Activated naive CD8-positive, alpha-beta T cell treated with anti-CD3 and anti-CD28 coated beads, Interleukin-2, amount 10 ng/mL, durations not matched to agents 7 days and 5 days (primary cell): ENCODE data around the gene PBOV1. TPM values are rescaled to one million over a fixed set of nuclear protein-coding genes. Genes with fewer than 3 reads are reported as not detected.
"Not testable (repeated sequence)": the region's sequence is repeated elsewhere in the genome, so short reads cannot be mapped to it uniquely, and the experiment has no call there.

Experiments
- ATAC-seq: fragments of 150-1000 bp; cut with Tn5 transposase; one replicate; pipeline ENCODE4 v1.10.0; 2021; ENCODE audit warnings: low read depth, moderate library complexity
- POLR2A ChIA-PET: fragments of 350-600 bp; sonication (Branson Sonifier 250); formaldehyde crosslinking; loops from one replicate; lab custom pipeline; 2021; ENCODE audit warnings: antibody characterized with exemption; lab: Charles Lee
- DNase-seq: peaks from one replicate; pipeline ENCODE4 v3.0.0; 2021
- H3K27ac Mint-ChIP-seq: one replicate; pipeline ENCODE4 v1.8.0; 2022; ENCODE audit warnings: mild to moderate bottlenecking, mixed read lengths
- H3K27me3 Mint-ChIP-seq: one replicate; pipeline ENCODE4 v1.8.0; 2022; ENCODE audit warnings: mild to moderate bottlenecking, moderate library complexity, mixed read lengths
- H3K36me3 Mint-ChIP-seq: one replicate; pipeline ENCODE4 v1.8.0; 2021; ENCODE audit warnings: mild to moderate bottlenecking, mixed read lengths
- H3K4me1 Mint-ChIP-seq: one replicate; pipeline ENCODE4 v1.8.0; 2021; ENCODE audit warnings: mixed read lengths
- H3K4me3 Mint-ChIP-seq: one replicate; pipeline ENCODE4 v1.8.0; 2022; ENCODE audit warnings: mild to moderate bottlenecking, moderate library complexity, mixed read lengths
- H3K9me3 Mint-ChIP-seq: one replicate; pipeline ENCODE4 v1.8.0; 2021; ENCODE audit warnings: mixed read lengths
- total RNA-seq, 2 experiments: library from RNA; stranded (reverse); gene quantifications; one replicate each; pipeline ENCODE4 v1.2.3, GENCODE V29; 2021

Gene PBOV1
- total RNA-seq, 2 experiments from 2014 or later = not detected

DNA sequence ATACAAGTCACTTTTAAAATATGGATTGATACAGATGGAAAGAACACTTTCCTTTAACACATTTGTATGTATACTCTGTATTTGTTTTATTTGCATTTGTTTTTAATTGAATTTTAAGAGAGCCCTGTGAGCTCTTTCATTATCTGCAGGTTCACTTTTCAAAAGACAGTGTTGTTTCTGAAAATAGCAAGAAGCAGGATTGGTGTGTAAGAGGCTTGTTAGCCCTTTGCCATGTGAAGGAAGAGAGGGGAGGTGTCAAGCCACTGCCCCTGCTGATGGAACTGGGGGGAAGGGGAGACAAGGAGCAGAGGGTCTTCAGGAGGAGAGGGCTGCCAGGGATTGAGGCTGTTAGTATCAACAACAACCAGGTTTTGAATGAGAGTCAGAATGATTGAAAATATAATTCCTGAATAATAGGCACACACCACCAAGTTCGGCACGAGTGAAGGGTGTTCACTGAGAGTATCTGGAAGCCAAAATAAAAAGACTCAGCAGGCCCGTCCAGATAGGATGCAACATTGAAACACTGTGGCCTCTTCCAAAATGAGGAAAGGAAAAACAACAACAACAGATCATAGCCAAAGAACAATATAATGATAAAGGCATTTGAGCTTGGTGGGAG is 12.6 kb upstream of the PBOV1 start:
- H3K9me3 Mint-ChIP-seq = no peaks in the 10 kb centered on the region
- ATAC-seq (no peak), DNase-seq (no peak)
- H3K4me3 Mint-ChIP-seq = no peak overlapping the region
- H3K27ac Mint-ChIP-seq = no peak overlapping the region
- POLR2A ChIA-PET = no interaction called here
- no peaks in the 10 kb centered on the region for H3K36me3 Mint-ChIP-seq
- peaks cover 20% of the 10 kb centered on the region for H3K27me3 Mint-ChIP-seq
- H3K4me1 Mint-ChIP-seq = no peaks in the 10 kb centered on the region

DNA sequence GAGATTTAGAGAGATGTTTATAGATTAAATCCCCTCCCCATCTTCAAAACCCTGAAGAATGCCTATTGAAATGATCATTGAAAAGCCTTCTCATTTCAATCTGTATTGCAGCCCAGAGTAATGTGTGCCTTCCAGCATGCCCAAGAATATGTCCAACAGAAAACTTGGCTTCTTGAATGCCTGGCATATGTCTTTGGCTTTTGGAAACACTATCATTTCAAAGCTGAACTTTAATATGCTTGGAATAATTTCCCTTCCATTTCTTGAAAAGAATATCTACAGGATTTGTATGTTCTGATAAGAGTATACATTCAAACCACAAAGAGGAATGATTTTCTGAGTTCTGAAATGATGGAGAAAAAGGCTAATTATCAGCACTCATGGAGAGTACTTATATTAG is 11.9 kb upstream of the PBOV1 start:
- DNase-seq = no peak
- Mint-ChIP-seq H3K27me3 (peaks cover 17% of the 10 kb centered on the region), H3K36me3 (no peaks in the 10 kb centered on the region), H3K4me1 (no peaks in the 10 kb centered on the region), H3K27ac (no peak overlapping the region), H3K4me3 (no peak overlapping the region), H3K9me3 (no peaks in the 10 kb centered on the region)
- POLR2A ChIA-PET = no interaction called here
- ATAC-seq = no peak

DNA sequence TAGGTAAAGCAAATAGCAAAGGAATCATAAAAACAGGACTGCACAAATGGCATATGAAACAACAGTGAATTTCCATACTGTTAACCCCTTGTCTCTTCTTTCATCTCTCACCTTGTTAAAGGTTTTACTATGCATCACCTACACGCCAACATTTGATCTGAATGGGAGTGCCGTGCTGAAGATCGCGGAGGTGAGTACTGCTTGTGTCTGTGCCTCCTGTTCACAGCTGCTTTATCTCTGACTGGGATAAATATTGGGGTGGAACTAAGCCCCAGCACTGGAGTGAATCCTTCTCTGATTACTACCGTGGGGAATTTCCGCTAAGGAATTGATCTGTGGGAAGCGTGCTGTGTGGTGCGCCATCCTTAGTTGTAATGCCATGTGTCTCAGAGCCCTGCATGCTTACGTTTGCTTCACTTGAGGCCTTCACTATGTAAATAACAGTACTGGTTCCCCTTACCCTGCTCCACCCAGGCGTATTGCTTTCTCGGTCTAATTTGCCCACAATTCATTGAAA is 11.4 kb upstream of the PBOV1 start:
- H3K36me3 Mint-ChIP-seq = no peaks in the 10 kb centered on the region
- no peak overlapping the region for H3K4me3 Mint-ChIP-seq
- H3K4me1 Mint-ChIP-seq = no peaks in the 10 kb centered on the region
- POLR2A ChIA-PET = no interaction called here
- no peak for ATAC-seq
- peaks cover 15% of the 10 kb centered on the region for H3K27me3 Mint-ChIP-seq
- no peak overlapping the region for H3K27ac Mint-ChIP-seq
- no peak for DNase-seq
- no peaks in the 10 kb centered on the region for H3K9me3 Mint-ChIP-seq

- H3K4me1 Mint-ChIP-seq = no peaks in the 10 kb centered on the region
- H3K36me3 Mint-ChIP-seq = no peaks in the 10 kb centered on the region
- ATAC-seq (no peak), DNase-seq (no peak)
- peaks cover 15% of the 10 kb centered on the region for H3K27me3 Mint-ChIP-seq
- H3K27ac Mint-ChIP-seq = no peak overlapping the region
- no peaks in the 10 kb centered on the region for H3K9me3 Mint-ChIP-seq
- POLR2A ChIA-PET = no interaction called here
- H3K4me3 Mint-ChIP-seq = no peak overlapping the region
These were observed 10.8 kb upstream of the PBOV1 start for GRCh38 chr6:138229072-138229471.

DNA sequence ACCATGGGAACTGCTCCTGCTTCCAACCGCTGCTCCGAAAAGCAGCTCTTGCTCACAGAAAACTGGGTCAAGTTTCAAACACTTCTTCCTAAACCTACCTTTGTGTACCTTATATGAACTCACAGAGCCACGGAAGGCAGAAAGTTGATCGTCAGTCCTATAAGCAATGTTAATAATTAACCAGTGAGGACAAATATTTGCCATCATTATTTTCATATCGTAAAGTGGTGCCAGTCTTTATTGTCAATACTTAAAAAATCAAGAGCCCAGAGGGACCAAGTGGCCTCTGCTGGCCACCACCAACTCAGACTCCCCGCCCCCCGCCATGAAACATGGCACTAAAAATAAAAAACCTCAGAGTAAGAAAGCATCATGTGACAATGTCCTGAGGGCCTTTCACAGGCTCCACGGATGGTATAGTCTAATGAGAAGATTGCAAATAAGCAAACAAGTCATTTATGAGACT is 9.1 kb upstream of the PBOV1 start:
- POLR2A ChIA-PET = no interaction called here
- H3K9me3 Mint-ChIP-seq = no peaks in the 10 kb centered on the region
- ATAC-seq (no peak), DNase-seq (no peak)
- H3K4me1 Mint-ChIP-seq = no peaks in the 10 kb centered on the region
- no peak overlapping the region for H3K4me3 Mint-ChIP-seq
- no peak overlapping the region for H3K27ac Mint-ChIP-seq
- H3K27me3 Mint-ChIP-seq = peaks cover 15% of the 10 kb centered on the region
- no peaks in the 10 kb centered on the region for H3K36me3 Mint-ChIP-seq

- H3K36me3 Mint-ChIP-seq = no peaks in the 10 kb centered on the region
- DNase-seq (no peak), ATAC-seq (no peak)
- H3K27ac Mint-ChIP-seq = no peak overlapping the region
- no peaks in the 10 kb centered on the region for H3K4me1 Mint-ChIP-seq
- H3K9me3 Mint-ChIP-seq = no peaks in the 10 kb centered on the region
- POLR2A ChIA-PET = no interaction called here
- H3K4me3 Mint-ChIP-seq = no peak overlapping the region
- H3K27me3 Mint-ChIP-seq = peaks cover 12% of the 10 kb centered on the region
These were observed 8.5 kb upstream of the PBOV1 start for GRCh38 chr6:138226700-138227315.

DNA sequence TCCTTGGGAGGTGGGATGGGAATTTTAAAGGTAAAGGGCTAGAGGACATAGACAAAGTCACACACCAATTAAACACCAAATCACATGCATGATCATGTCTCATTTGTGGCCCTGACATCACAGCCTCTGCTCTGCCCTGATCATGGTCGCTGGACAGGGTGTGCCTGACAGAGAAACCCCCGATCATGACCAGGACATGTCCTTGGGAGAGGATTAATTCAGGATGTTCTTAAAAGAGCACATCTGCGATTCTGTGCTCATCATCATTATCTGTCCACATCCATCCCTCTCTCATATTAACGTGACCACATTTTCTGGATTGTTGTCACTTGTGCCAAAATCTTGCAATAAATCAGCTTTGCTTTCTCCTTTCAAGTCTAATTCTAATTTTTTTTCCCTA is 7.7 kb upstream of the PBOV1 start:
- H3K36me3 Mint-ChIP-seq = no peaks in the 10 kb centered on the region
- H3K9me3 Mint-ChIP-seq = no peaks in the 10 kb centered on the region
- POLR2A ChIA-PET = no interaction called here
- no peak overlapping the region for H3K4me3 Mint-ChIP-seq
- peaks cover 12% of the 10 kb centered on the region for H3K27me3 Mint-ChIP-seq
- no peak overlapping the region for H3K27ac Mint-ChIP-seq
- ATAC-seq = no peak
- H3K4me1 Mint-ChIP-seq = no peaks in the 10 kb centered on the region
- DNase-seq = no peak

GRCh38 chr6:138222901-138223546 is 4.7 kb upstream of the PBOV1 start:
- POLR2A ChIA-PET = no interaction called here

GRCh38 chr6:138219901-138220300 is 1.6 kb upstream of the PBOV1 start:
- ATAC-seq (no peak), DNase-seq (no peak)
- H3K4me1 Mint-ChIP-seq = no peaks in the 10 kb centered on the region
- H3K36me3 Mint-ChIP-seq = no peaks in the 10 kb centered on the region
- POLR2A ChIA-PET = no interaction called here
- H3K27ac Mint-ChIP-seq = no peak overlapping the region
- H3K27me3 Mint-ChIP-seq = peaks cover 21% of the 10 kb centered on the region
- no peak overlapping the region for H3K4me3 Mint-ChIP-seq
- no peaks in the 10 kb centered on the region for H3K9me3 Mint-ChIP-seq

More at GRCh38 chr6:138222901-138223546, 4.7 kb upstream of the PBOV1 start:
- Mint-ChIP-seq H3K4me1 (no peaks in the 10 kb centered on the region), H3K4me3 (no peak overlapping the region), H3K9me3 (no peaks in the 10 kb centered on the region), H3K36me3 (no peaks in the 10 kb centered on the region), H3K27me3 (peaks cover 14% of the 10 kb centered on the region), H3K27ac (no peak overlapping the region)
- DNase-seq (no peak), ATAC-seq (no peak)

DNA sequence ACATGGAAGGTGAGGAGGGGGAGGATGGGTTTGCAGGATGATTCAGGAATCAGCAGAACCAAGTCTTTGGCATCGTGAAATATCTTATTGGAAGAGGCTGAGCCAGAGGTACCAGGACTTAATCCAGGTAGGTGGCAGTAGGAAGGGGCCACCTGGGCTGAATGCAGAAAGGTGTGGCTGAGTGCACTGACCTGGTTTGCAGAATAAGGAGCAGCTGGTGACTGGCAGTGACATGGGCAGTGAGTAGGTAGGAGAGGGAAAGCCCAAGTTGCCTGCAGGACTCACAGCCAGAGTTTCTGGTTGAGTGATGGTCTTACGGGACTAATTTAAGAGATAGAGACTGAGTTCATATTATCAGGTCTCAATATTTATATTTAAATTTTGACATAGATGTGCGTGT is 1.1 kb upstream of the PBOV1 start:
- H3K4me3 Mint-ChIP-seq = no peak overlapping the region
- DNase-seq (no peak), ATAC-seq (no peak)
- H3K36me3 Mint-ChIP-seq = no peaks in the 10 kb centered on the region
- no peaks in the 10 kb centered on the region for H3K4me1 Mint-ChIP-seq
- H3K27me3 Mint-ChIP-seq = peaks cover 25% of the 10 kb centered on the region
- no peak overlapping the region for H3K27ac Mint-ChIP-seq
- POLR2A ChIA-PET = no interaction called here
- no peaks in the 10 kb centered on the region for H3K9me3 Mint-ChIP-seq

- H3K4me3 Mint-ChIP-seq = no peak overlapping the region
- no peaks in the 10 kb centered on the region for H3K36me3 Mint-ChIP-seq
- DNase-seq (no peak), ATAC-seq (no peak)
- H3K27me3 Mint-ChIP-seq = peaks cover 20% of the 10 kb centered on the region
- H3K9me3 Mint-ChIP-seq = no peaks in the 10 kb centered on the region
- no peaks in the 10 kb centered on the region for H3K4me1 Mint-ChIP-seq
- POLR2A ChIA-PET = no interaction called here
- H3K27ac Mint-ChIP-seq = no peak overlapping the region
These were observed 3.1 kb downstream of the PBOV1 start for GRCh38 chr6:138215093-138215782.

DNA sequence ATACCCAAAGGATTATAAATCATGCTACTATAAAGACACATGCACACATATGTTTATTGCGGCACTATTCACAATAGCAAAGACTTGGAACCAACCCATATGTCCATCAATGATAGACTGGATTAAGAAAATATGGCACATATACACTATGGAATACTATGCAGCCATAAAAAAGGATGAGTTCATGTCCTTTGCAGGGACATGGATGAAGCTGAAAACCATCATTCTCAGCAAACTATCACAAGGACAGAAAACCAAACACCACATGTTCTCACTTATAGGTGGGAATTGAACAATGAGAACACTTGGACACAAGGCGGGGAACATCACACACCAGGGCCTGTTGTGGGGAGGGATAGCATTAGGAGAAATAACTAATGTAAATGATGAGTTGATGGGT is 5.8 kb downstream of the PBOV1 start:
- H3K27ac Mint-ChIP-seq, H3K9me3 Mint-ChIP-seq, DNase-seq, ATAC-seq, POLR2A ChIA-PET, H3K4me1 Mint-ChIP-seq, H3K4me3 Mint-ChIP-seq, H3K36me3 Mint-ChIP-seq, H3K27me3 Mint-ChIP-seq: not testable (repeated sequence)

- Mint-ChIP-seq H3K4me3 (no peak overlapping the region), H3K36me3 (no peaks in the 10 kb centered on the region), H3K4me1 (no peaks in the 10 kb centered on the region), H3K27ac (no peak overlapping the region), H3K9me3 (no peaks in the 10 kb centered on the region), H3K27me3 (peaks cover 13% of the 10 kb centered on the region)
- DNase-seq (no peak), ATAC-seq (no peak)
- POLR2A ChIA-PET = no interaction called here
These were observed 6.7 kb downstream of the PBOV1 start for GRCh38 chr6:138211601-138212000.
